Activated T-cell treated with anti-CD3 and anti-CD28 coated beads, Interleukin-2, amount 50 U/mL, for 48 hours (primary cell): Measurements from ENCODE around the gene FBXO42.
"Not testable (repeated sequence)": the region's sequence is repeated elsewhere in the genome, so short reads cannot be mapped to it uniquely, and the experiment has no call there.

Source experiments
- DNase-seq, 2 experiments: peaks; one replicate each; pipeline ENCODE4 v3.0.0-alpha.2; 2020

The FBXO42 gene

GRCh38 chr1:16241221-16241708, 111.0 kb downstream of the FBXO42 start:
- no peak for DNase-seq

- DNase-seq = no peak
Measured at GRCh38 chr1:16239972-16240491, 112.2 kb downstream of the FBXO42 start.

GRCh38 chr1:16237343-16237830, 114.9 kb downstream of the FBXO42 start:
- no peak for DNase-seq

- peak; percentile 95 to 97 for DNase-seq
Measured at GRCh38 chr1:16236511-16237342, 115.6 kb downstream of the FBXO42 start, which contains the start of gene CPLANE2. Gene CPLANE2 (minus strand): TSS chr1:16237183. CDS start chr1:16236742, 441 bp downstream.

- DNase-seq = peak; percentile 62 to 65
Measured at GRCh38 chr1:16235944-16236510, 116.3 kb downstream of the FBXO42 start.

- DNase-seq = no peak
Measured at GRCh38 chr1:16235347-16235746, 116.9 kb downstream of the FBXO42 start.

GRCh38 chr1:16233431-16233830, 118.8 kb downstream of the FBXO42 start:
- no peak for DNase-seq

- no peak for DNase-seq
Measured at GRCh38 chr1:16232316-16232710, 120.0 kb downstream of the FBXO42 start.

- DNase-seq = no peak
Measured at GRCh38 chr1:16231331-16232315, 120.7 kb downstream of the FBXO42 start.

- no peak for DNase-seq
Measured at GRCh38 chr1:16230744-16231143, 121.5 kb downstream of the FBXO42 start.

- DNase-seq = no peak
Measured at GRCh38 chr1:16229976-16230740, 122.1 kb downstream of the FBXO42 start.

- DNase-seq = no peak
Measured at GRCh38 chr1:16226490-16227179, 125.6 kb downstream of the FBXO42 start.

GRCh38 chr1:16226129-16226489, 126.2 kb downstream of the FBXO42 start:
- no peak for DNase-seq

GRCh38 chr1:16224472-16224871, 127.8 kb downstream of the FBXO42 start:
- DNase-seq = no peak

GRCh38 chr1:16222716-16223115, 129.6 kb downstream of the FBXO42 start:
- DNase-seq = not testable (repeated sequence)

GRCh38 chr1:16221499-16221898, 130.8 kb downstream of the FBXO42 start:
- no peak for DNase-seq

GRCh38 chr1:16219968-16220500, 132.2 kb downstream of the FBXO42 start:
- DNase-seq = no peak

- DNase-seq = no peak
Measured at GRCh38 chr1:16218674-16219071, 133.6 kb downstream of the FBXO42 start.

- DNase-seq = no peak
Measured at GRCh38 chr1:16218014-16218673, 134.1 kb downstream of the FBXO42 start.

GRCh38 chr1:16217061-16217785, 135.1 kb downstream of the FBXO42 start:
- peak; percentile 94 to 97 for DNase-seq
